ENCODE measurements around the gene PHACTR1. TPM values are rescaled to one million over a fixed set of nuclear protein-coding genes. Genes with fewer than 3 reads are reported as not detected.

The PHACTR1 gene
- total and polyA plus RNA-seq, 2 of the 4 experiments (the other 2 are of a cell fraction): not detected

DNA sequence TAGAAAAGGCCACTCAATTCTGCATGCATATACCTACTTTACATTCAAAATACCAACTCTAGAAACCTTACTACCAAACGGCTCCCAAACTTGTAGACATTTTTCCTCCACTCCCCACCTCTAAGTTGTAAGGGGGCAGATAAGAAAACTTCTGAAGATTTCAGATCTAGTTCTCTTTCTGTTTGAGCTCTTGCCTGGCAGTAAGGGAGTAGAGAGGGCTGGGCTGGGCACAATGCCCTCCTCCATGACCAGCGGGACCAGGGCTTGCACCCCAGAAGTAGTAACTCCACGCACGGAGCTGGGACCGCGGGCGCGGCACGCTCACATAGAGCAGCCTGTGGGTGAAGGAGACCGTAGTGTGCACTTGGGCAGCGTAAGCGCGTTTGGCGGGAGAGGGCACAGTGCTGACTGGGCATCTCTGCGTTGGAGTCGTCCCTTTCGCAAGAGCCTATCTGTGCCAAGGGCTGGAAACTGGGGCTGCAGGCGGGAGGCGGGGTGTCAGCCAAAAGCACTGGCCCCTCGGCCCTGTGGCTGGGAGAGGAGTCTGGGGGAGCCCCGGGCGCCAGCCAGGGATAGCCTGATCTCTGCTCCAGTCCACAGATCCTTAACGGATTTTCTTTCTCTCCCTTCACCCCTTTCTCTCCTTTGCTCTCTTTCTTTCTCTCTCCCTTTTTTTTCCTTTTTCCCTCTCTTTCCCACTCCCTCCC lies 32.4 kb downstream of the PHACTR1 start:
- WGBS, 2 experiments (ENCODE audit: extremely low coverage in 2 of 2, insufficient read length in 1 of 2): 4% methylated on average over 5 of the region's 23 CpGs; no CpG with 5 or more reads in 1 of the 2 experiments
- no peak overlapping the region for H2BK20ac ChIP-seq (ENCODE audit: low read depth, low read length)
- H2BK120ac ChIP-seq (ENCODE audit: low read depth, low read length): no peak overlapping the region
- no peak overlapping the region for H2AK5ac ChIP-seq (ENCODE audit: low read depth, low read length)
- H3K4me2 ChIP-seq (ENCODE audit: low read depth, low read length): no peak overlapping the region
- H3K79me1 ChIP-seq (ENCODE audit: low read depth in 1 of 2, low read length in 2 of 2): no peaks in the 10 kb centered on the region
- H4K20me1 ChIP-seq (ENCODE audit: insufficient read depth, low read length): no peaks in the 10 kb centered on the region
- no peak overlapping the region for H3K23ac ChIP-seq (ENCODE audit: low read depth, low read length)
- H4K5ac ChIP-seq (ENCODE audit: low read depth, low read length): no peak overlapping the region
- H2BK5ac ChIP-seq (ENCODE audit: low read depth, low read length, poor library complexity, severe bottlenecking): no peak overlapping the region
- H2AK9ac ChIP-seq (replicated peaks; ENCODE audit: low read depth, low read length, poor library complexity): no peak overlapping the region
- no peak overlapping the region for H4K8ac ChIP-seq (ENCODE audit: low read depth in 2 of 2, low read length in 2 of 2)
- dilution Hi-C loops (cut with HindIII; ENCODE audit: low sequenced_read_pairs, unreplicated experiment) (no loop called here), intact Hi-C loops (cut with micrococcal nuclease) (no loop called here), in situ Hi-C loops (cut with MboI; ENCODE audit: low sequenced_read_pairs) (no loop called here)
- DNase-seq (no peak), ATAC-seq (ENCODE audit: low read depth) (no peak)
- H3K18ac ChIP-seq (ENCODE audit: low read depth, low read length): no peak overlapping the region
- H3K27ac ChIP-seq (ENCODE audit: insufficient read depth, low read length): no peak overlapping the region
- no peak overlapping the region for H2BK15ac ChIP-seq (ENCODE audit: low read depth, low read length)
- CTCF ChIA-PET: no interaction called here
- BruUV-seq (replicated peaks): no TSS peak
- POLR2A ChIA-PET (ENCODE audit: unreplicated experiment): no interaction called here
- H3K9ac ChIP-seq (ENCODE audit: low read depth, low read length): no peak overlapping the region
- H4K91ac ChIP-seq (ENCODE audit: insufficient read depth, low read depth, low read length): no peak overlapping the region
- TF ChIP-seq BHLHE40 (IDR thresholded peaks at IDR 0.05; ENCODE audit: low read depth, low read length) (no peak), NFE2L2 (IDR thresholded peaks at IDR 0.05; ENCODE audit: low read depth, low read length) (no peak), CHD1 (IDR thresholded peaks at IDR 0.05; ENCODE audit: low read depth, low read length) (no peak), MAZ (IDR thresholded peaks at IDR 0.05; ENCODE audit: borderline replicate concordance, low read depth, low read length) (no peak), POLR2A (IDR thresholded peaks at IDR 0.05; ENCODE audit: low read depth, low read length) (no peak), SMC3 (IDR thresholded peaks at IDR 0.05; ENCODE audit: low read depth, low read length) (no peak)
- no peak overlapping the region for H2AFZ ChIP-seq (replicated peaks; ENCODE audit: low read length, poor library complexity)
- H3K4me1 ChIP-seq (ENCODE audit: control insufficient read depth, insufficient read depth, low read length): no peaks in the 10 kb centered on the region
- no peaks in the 10 kb centered on the region for H3K36me3 ChIP-seq (ENCODE audit: control insufficient read depth, insufficient read depth, low read length)
- no peak overlapping the region for H3K14ac ChIP-seq (replicated peaks; ENCODE audit: low read depth, low read length)
- no peak overlapping the region for H3K56ac ChIP-seq (ENCODE audit: extremely low read depth, insufficient read depth, low read length)
- H3K9me3 ChIP-seq (ENCODE audit: control insufficient read depth, insufficient read depth, low read length): no peaks in the 10 kb centered on the region
- no peaks in the 10 kb centered on the region for H3K27me3 ChIP-seq (ENCODE audit: control insufficient read depth, insufficient read depth, low read length)
- H3K4me3 ChIP-seq (ENCODE audit: insufficient read depth, low read depth, low read length): no peak overlapping the region
- no peaks in the 10 kb centered on the region for H3K9me1 ChIP-seq (ENCODE audit: insufficient read depth, low read length)
- no peak overlapping the region for H3K4ac ChIP-seq (ENCODE audit: low read depth, low read length)
